Activated T-cell treated with anti-CD3 and anti-CD28 coated beads, Interleukin-2, amount 50 U/mL, for 1 hour (primary cell): ENCODE results near the gene IL26.
A peak's percentile ranks its signal among the peaks of the same experiment; 100 is the strongest.

Source experiments
- DNase-seq: peaks from one replicate; pipeline ENCODE4 v3.0.0-alpha.2; 2020

The IL26 gene, protein sequence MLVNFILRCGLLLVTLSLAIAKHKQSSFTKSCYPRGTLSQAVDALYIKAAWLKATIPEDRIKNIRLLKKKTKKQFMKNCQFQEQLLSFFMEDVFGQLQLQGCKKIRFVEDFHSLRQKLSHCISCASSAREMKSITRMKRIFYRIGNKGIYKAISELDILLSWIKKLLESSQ

DNA sequence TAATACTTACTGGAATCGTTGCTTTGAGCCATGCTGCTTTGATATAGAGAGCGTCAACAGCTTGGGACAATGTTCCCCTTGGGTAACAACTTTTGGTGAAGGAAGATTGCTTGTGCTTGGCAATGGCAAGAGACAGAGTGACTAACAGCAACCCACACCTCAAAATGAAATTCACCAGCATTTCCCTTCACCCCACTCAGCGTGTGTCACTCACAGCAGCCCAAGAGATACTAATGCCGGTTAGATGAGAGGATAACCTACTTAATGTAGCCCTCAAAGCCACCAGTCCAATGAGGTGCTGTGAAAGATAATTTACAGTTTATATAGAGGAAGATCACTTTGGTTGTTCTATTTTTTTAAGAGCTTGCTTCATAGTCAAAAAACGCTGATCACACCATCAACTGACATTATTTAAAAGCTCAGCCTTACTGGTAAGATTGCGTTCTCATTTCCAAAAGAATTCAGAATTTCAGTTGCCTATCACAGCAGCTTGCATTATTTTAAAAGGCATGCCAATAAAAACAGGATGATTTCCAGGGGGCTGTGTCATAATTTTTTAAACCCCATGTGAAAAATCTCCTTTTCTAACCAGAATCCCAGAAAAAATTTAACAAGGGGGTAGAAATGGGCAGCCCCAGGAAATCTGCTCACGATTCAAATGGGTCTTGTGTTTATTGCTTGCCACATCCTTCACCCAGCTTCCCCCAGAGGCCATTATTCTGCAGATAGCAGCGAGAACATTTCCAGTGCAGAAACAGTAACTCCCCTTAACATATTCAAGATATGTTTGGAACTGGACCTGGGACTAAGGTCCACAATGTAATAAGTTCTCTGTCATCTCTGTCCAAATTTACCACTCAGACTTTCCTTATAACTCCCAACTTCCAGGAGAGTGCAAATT is at the start of gene IL26:
IL26 (minus strand) TSS at position 235 of the 901 bp plus-strand sequence; CDS start at position 181, 54 bp downstream.
- DNase-seq: no peak

DNA sequence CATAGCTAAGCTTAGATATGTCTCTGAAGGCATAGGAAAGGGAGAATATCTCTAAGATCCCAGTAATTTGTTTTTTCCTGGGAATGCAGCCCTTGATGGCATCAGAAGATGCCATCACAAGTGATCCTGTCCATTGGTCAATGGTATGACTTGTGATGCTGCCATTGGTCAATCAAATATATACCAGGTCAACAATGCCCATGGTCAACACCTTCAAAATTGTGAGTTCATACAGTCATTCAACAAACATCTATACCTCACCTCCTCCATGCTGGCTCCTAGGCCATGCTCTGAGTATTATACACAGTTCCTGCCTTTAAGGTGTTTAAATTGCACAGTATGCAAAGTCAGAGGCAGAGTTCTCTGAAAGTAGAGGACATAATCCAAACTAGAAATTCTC is 47.1 kb upstream of the IL26 start:
- no peak for DNase-seq

DNA sequence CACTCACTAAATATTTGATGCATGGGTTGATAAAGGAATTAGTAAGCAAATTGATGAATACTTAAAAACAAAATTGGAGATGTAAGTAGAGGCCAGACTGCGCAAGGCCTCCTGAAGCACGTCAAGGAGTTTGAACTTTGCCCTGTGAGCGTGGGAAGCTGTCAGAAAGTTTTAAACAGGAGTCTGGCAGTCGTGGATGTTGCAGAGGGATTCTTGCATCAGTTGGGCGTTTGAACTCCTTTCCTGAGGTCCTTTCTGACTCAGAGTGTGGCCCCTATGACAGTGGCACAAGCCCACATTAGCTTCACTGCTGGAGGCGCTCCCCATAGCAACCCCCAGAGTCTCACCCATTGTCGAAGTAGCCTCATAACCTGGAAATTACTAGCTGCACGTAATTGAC is 45.7 kb upstream of the IL26 start:
- DNase-seq: no peak

DNA sequence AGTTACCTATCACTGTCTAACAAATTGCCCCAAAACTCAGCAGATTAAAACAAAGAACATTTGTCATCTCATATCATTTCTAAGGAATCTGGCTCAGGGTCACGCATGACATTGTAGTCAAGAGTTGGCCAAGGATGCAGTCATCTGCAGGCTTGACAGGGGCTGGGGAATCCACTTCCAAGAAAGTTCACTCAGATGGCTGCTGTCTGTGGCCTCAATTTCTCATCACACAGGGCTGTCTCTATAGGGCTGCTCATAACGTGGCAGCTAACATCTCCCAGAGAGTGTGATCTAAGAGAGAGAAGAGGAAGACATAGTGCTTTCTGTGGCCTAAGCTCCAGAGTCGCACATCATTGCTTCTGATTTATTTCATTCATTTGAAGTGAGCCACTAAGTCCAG is 44.7 kb upstream of the IL26 start:
- no peak for DNase-seq

DNA sequence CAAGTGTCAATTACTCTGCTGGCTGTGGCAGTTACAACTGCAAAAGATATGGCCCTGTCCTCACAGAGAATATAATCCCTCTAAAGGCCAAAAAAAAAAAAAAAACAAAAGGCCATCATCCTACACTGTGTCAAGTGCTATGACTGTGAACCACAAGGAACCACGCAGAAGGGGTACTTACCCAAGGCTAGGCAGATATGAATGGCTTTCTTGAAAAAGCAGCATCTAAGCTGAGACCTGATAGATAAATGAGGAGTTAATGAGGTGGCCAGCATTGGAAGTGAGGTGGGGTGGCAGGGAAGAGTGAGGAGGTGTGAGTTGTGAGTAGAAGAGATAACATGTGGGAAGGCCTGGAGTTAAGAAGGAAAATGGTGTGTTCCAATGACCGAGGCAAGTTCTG is 44.2 kb upstream of the IL26 start:
- DNase-seq: no peak

DNA sequence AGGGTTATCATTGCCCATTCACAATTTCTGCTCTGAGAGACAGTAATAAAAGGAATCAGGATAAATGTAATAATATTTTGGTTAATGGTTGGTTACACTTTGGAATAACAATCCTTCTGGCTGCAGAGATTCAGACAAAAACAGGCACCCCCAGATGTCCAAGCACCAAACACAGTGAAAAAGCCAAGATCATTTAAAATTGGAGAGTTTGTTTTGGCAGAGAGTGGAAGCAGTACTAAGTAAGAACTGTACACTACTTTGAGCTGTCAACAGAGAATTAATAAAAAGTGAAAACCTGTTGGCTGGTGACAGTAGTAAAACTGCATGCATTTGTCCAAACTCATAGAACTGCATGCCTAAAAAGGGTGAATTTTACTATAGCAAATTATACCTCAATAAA is 43.4 kb upstream of the IL26 start:
- no peak for DNase-seq

DNA sequence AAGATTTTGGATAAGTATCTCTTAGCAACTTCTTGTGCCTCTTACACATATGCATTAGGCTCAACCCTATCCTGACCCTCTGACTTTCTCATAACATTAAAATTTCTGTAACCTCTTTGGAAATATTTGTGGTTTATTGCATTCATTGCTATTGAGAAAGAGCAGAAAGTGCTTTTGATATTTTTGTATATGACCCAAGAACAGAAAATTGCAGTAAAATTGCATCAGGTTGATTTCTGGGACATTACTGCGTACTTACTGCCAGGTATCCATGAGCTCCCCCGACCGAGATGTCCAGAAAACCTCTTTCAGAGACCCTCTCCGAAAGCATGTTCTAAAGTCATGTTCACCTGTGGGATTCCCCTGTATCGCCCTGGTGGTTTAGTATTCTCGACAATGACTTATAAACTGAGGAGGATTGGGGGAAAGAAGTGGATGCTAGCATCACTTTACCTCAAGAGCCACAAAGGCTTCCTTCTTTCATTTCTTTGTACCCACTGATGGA is 42.3 kb upstream of the IL26 start:
- DNase-seq: no peak

DNA sequence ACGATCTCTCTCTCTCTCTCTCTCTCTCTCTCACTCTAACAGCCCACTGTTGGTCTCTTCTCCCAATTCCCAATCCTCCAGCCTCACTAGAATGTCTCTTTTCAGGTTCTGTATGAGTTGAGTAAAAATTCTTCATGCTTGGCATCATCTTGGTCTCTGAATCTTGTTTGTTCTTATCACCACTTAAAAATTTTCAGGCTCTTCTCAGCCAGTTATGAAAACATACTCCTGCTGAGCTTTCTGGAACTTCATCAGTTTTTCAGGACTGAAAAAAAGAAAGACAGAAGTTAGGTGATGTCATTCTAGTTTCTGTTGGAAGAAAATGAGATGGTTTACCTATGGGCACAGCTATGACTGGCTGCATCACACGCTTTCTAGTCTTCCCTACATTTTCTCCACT is 39.2 kb upstream of the IL26 start:
- DNase-seq: no peak

DNA sequence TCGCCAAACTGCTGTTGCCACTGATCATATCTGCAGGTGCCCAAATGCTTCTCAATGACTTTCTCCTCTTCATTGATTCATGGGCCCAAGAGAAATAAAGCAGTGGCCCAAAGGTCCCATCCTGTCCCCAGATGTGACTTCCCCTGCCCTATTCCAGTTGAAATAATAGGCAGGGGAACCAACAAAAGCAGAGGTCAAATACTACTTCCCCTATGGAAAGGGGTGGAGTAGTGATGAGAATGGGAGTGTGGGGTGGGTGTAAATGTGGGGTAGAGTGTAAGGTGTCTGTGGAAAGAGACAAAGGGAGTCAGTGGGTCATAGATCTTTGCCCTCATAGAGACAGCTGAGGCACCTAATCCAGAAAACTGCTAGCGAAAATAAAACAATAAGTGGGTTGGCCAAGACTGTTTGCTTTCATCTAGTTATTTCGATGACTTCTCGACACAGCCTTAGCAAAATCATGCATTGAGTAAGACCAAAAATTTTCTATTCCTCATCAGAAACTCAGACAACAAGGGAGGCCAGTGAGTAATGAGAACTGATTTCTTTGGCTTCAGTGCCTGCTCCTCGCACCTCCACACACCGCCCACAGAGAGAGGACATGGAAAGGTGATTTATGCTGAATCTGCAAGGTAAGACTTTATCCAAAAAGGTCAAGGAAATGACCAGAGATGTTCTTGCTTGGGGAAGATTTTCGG is 38.7 kb upstream of the IL26 start:
- DNase-seq: no peak

DNA sequence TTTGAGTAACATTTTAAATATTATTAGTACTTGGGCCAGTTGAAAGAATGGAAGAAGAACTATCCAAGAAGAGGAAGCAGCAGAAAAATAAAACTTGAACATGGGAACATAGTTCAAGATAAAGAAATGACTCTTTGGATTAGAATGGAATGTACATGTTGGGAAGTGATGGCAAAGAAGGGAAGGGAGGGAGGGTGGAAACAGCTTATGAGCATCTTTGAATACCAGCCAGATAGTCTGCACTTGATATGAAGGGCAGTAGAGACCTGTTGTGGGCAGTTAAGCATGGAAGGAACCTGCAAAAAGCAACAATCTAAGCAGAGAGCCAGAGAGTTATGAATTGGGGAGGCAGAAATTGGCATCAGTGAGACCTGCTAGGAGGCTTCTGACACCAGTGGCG is 37.8 kb upstream of the IL26 start:
- DNase-seq: no peak

DNA sequence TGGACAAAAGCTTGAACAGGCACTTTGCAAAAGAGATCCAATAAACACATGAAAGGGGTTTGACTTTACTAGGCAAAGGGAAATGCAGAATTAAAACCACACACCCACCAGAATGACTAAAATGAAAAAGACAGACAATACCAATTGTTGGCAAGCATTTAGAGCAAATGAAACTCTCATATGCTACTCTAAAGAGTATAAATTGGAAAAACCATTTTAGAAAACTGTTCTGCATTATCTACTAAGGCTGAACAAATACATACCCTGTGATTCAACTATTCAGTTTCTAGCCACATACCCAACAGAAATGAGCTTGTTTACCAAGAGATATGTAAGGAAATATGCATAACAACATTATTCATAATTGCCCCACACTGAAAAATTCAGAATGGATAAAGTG is 36.3 kb upstream of the IL26 start:
- DNase-seq: no peak

DNA sequence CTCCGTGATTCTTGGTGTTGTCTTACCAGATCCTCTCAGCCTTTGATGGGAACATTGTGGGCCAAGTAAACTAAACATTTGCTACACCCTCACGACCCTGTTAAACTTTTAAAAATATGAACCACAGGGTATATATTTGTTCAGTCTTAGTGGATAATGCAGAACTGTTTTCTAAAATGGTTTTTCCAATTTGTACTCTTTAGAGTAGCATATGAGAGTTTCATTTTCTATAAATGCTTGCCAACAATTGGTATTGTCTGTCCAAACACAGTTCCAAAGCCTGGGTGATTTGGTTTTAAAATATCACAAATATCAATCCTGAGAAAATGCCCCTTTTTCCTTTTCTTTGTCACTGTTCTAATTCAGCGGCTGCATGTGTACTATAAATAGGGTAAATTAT is 34.5 kb upstream of the IL26 start:
- no peak for DNase-seq

DNA sequence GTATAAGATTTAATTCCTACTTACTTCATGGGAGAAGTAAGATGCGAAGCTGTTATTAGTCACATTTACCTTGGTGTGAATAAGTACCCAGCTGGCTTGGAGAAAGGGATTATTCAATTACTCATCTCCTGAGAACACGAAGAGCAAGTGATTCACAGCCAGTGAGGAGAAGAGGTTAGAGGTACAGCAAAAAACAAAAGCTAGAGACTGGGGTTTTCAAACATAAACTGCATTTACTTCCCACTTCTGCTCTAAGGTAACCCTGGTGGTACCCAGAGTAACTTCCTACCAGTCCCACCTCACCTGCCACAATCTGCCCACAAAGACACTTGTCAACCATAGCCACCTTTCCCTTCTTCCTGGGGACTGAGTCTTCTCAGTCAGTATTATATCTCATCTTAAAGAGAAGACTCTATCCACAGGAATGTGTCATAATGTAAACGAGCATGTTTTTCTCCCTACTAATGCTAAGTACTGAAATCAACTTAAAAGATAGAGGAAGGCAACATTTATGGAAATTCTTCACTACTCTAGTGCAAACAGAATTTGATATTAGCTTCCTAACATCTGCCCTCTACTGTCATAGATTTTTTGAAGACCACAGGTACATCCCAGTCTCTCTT is 33.8 kb upstream of the IL26 start:
- DNase-seq: no peak

DNA sequence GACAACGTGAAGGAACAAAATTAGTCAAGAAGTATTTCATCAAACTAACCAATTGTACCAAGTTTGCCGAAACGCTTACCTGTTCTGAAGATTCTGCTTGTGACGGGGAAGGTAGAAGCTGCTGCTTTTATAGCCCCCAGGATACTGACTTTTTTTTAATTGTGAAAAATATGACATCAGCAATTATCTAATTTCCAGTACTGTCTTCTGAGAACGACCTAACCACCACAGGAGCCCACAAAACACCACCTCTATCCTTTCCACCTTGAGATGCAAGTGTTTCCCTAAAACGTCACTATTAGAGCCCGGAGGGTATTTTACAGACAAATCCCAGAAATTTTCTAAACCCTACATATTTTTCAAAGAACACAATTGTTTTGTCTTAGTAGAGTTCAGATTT is 27.9 kb upstream of the IL26 start, which contains the start of gene IL22:
IL22 (minus strand) TSS at position 101 of the 400 bp plus-strand sequence. CDS start 156 bp downstream, outside the sequence.
- no peak for DNase-seq

DNA sequence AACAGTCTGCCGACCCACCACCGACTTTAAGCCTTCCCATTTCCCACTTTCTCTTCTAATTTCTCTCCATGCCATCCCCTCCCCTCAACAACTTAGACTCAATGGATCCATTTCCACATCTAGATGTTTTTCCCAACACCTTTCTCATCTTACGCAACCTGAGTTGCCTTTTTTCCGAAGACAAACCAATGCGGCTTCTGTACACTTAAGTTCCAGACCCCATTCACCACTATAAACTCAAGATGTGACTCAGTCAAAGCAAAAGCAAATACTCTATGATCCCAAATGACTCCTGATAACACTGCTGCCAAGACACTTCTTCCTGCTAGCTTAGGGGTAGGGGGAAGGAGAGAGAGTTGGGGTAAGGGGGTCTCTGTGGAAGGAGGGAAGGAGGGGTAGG is 26.5 kb upstream of the IL26 start:
- no peak for DNase-seq

DNA sequence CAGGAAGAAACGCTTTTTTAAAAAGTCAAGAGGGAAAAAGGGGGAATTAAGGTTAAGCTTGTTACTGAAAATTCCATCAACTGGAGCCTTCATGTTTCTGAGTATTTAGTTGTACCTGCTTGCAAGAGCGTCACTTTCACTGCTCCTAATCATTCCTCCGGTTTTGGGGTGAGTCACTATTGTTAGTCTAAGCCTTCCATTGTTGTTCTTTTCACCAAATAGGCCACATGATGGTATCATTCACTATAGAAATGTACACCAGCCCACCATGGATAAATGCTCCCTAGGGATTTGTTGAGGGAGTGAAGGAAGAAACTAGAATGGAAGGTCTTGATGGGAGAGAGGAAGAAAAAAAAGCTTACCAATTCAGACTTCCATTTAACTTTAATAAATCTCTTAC is 24.8 kb upstream of the IL26 start:
- no peak for DNase-seq

DNA sequence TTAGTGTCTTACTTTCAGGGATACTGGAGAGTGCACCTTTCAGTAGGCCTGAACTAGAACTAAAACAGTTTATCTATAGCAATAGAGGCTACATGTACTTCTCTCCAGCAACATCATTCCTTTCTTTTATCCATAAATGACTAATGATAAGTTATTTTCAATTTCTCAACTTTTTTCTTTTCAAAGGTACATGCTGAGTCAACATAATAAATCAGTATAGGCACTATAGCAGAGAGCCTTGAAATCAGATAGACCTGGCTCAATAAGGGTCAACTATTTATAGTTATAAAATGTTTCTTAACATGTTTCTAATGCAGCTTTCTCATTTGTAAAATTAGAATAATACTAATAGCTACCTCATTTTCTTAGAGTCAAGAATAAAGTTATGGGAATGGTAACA is 22.2 kb upstream of the IL26 start:
- DNase-seq: no peak

DNA sequence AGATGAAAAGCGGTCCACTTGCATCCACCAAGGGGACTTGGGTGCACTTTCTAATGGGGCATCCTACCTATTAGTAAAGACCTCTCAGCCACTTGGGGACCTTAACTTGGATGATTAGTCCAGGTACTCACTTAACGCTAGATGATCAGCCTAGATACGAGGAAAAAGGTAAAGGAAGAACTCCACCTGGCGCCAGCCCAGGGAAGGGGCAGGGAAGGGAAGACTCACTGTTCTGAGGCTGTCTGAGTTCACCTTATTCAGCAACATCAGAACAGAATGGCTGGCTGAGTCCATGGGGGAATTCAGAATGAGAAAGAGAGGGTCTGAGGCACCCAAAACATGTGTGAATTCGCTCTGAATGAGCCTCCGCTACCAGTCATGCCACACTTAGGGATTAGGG is 20.7 kb upstream of the IL26 start:
- DNase-seq: no peak

DNA sequence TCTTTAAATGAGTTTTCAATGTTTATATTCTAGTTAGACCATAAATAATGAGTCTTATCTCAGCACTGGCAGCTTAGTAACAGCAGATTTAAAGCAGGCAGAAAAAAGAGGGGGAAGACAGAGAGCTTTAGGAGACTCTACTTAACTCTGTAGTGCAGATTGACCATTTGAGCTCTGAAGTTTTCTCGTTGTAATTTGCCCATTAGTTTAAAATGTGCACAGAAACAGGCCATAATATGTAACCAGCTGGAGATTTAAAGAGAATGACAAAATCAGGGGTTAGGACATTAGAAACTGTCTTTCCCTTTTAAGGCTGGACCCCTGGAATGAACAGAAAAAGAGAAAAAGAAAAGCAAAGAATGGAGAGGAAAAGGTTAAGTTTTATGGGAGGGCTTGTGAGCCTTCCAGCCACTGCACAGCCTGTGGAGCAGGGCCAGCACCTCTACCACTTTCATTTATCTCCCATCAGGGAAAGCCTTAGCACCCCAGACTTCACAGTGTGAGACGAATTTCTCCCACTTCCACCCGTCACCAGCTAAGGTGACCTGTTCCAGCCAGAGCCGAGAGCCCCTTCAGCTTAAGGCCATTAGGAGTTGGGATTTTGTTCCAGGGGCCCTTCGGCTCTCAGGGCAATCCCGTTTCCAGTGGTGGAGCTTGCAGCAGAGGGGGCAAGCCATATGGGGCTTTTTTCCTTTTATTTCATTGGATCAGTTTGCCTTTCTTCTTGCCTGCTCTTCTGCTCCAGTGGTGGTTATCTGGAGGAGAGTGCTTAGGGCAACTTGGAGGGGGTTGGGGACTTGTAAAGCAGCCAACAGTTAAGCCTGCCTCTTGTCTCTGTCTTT is 19.8 kb upstream of the IL26 start:
- no peak for DNase-seq

DNA sequence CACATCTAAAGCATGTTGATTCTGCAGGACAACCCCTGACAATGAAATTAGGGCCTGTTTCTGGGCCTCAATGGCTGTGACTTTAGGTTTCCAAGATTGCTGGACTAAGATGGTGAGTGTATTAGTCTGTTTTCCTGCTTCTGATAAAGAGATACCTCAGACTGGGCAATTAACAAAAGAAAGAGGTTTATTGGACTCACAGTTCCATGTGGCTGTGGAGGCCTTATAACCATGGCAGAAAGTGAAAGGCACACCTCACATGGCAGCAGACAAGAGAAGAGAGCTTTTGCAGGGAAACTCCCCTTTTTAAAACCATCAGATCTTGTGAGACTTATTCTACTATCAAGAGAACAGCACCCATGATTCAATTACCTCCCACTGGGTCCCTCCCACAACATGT is 17.2 kb upstream of the IL26 start:
- no peak for DNase-seq

DNA sequence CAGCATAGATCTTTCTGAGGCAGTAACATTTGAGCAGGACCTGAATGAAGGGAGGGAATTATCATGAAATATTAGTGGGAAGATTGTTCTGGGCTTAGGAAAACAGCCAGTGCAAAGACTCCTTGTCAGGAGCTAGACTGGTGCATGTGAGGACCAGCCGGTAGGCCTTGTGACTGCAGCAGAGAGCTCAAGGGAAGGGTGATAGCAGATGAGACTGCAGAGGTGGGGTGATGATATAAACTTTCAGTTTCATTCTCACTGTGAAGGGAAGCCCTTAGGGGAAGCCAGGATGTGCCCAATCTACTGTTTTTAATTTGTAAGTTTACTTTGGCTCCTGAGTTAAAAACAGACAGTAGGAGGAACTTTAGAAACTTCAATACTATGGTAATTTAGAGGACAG is 15.4 kb upstream of the IL26 start:
- peak; percentile 21 for DNase-seq

DNA sequence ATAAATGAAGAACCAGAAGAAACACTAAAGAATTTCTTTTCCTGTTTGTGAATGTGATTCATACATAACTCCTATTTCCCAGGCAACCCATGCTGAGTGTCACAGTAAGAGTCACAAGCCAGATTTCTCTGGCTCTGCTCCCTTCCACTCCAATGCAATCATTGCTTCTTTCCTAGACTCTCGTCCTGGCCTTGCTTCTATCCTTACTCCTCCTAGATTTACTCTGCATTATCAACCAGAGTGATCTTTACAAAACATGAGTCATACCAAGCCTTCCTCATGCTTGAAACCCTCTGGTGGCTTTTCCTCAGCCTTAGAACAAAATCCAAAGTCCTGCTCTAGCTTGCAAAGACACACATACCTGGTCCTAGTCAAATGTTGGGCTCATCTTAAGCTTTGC is 14.5 kb upstream of the IL26 start:
- no peak for DNase-seq
